ENCODE results near the gene TENM4.
A peak's percentile ranks its signal among the peaks of the same experiment; 100 is the strongest.

GRCh38 chr11:79413268-79413667 lies 27.6 kb downstream of the TENM4 start:
- no peak for TF ChIP-seq CTCF (IDR thresholded peaks at IDR 0.05)
- TF ChIP-seq POLR2A (IDR thresholded peaks at IDR 0.05): peak in 1 of 2 donors; percentile 67
